Measurements from ENCODE around the gene ORAI2.
"Not testable (repeated sequence)": the region's sequence is repeated elsewhere in the genome, so short reads cannot be mapped to it uniquely, and the experiment has no call there.

DNA sequence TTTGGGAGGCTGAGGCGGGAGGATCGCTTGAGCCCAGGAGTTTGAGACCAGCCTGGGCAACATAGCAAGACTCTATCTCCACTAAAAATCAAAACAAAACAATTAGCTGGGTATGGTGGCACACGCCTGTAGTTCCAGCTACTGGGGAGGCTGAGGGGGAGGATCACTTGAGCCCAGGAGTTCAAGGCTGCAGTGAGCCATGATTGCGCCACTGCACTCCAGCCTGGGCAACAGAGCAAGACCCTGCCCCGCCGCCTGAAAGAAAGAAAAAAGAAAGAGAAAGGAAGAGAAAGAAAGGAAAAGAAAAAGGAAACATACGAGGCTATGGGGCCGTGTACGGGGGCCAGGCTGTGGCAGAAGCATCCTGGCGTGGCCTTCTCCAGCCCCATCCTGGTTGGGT, 21.6 kb downstream of the ORAI2 start:
- TF ChIP-seq, protein P1, sequence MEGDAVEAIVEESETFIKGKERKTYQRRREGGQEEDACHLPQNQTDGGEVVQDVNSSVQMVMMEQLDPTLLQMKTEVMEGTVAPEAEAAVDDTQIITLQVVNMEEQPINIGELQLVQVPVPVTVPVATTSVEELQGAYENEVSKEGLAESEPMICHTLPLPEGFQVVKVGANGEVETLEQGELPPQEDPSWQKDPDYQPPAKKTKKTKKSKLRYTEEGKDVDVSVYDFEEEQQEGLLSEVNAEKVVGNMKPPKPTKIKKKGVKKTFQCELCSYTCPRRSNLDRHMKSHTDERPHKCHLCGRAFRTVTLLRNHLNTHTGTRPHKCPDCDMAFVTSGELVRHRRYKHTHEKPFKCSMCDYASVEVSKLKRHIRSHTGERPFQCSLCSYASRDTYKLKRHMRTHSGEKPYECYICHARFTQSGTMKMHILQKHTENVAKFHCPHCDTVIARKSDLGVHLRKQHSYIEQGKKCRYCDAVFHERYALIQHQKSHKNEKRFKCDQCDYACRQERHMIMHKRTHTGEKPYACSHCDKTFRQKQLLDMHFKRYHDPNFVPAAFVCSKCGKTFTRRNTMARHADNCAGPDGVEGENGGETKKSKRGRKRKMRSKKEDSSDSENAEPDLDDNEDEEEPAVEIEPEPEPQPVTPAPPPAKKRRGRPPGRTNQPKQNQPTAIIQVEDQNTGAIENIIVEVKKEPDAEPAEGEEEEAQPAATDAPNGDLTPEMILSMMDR (conservative IDR thresholded peaks at IDR 0.05; ENCODE audit: low read length): not testable (repeated sequence)
- TF ChIP-seq EZH2phosphoT487 (IDR thresholded peaks at IDR 0.05; ENCODE audit: borderline replicate concordance, low read depth, low read length): not testable (repeated sequence)

Measured in OCI-LY7 (cell line).